NOMO-1 treated with DMSO at 0.1 percent for 48 hours (cell line): ENCODE data around the gene RAB7B.
"Not testable (repeated sequence)": the region's sequence is repeated elsewhere in the genome, so short reads cannot be mapped to it uniquely, and the experiment has no call there.

Experiments
- DNase-seq: peaks from one replicate; lab custom pipeline; 2025; ENCODE audit not compliant: unreplicated experiment; lab: John Stamatoyannopoulos, UW

Gene RAB7B

DNA sequence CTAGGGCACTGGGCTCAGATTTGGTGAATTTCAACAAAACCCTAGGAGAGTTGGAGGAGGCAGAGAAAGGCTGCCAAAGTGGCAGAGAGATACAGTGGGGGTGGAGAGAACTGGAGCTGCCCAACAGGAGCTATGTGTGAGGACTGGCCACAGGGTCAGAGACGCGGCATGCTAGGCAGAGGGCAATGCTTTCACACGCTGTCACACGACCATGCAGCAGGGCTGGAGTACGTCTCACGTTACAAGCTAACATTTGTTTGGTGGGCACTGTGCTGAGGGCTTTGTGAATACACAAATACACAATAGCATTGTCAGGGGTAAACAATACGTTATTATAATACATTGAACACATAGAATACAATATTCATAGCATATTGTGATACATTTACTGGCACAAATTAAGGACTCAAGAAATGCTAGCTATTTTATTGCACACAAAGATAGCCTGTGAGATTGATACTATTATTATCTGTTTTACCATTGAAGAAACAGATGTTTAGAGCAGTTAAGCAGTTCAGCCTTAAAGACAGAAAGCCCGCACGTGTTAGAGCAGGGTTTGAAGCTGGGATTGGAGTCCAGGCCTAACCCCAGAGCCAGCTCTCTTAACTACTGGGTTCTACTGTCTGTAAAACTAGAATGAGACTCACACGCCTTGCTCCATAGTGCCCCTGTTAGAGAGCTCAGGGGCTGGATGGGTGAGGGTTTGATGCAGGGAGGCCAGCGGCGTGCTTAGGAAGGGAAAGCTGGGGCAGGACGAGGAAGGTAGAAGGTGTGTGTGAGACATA, 4.5 kb downstream of the RAB7B start:
- no peak for DNase-seq

DNA sequence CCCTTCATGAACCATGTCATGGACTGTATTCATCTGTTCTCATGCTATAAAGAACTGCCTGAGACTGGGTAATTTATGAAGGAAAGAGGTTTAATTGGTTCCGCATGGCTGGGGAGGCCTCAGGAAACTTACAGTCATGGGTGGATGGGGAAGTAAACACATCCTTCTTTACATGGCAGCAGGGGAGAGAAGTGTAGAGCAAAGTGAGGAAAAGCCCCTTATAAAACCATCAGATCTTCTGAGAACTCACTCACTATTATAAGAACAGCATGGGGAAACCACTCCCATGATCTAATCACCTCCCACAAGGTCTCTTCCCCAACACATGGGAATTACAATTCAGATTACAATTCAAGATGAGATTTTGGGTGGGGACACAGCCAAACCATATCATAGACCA, 6.6 kb downstream of the RAB7B start:
- DNase-seq: not testable (repeated sequence)

DNA sequence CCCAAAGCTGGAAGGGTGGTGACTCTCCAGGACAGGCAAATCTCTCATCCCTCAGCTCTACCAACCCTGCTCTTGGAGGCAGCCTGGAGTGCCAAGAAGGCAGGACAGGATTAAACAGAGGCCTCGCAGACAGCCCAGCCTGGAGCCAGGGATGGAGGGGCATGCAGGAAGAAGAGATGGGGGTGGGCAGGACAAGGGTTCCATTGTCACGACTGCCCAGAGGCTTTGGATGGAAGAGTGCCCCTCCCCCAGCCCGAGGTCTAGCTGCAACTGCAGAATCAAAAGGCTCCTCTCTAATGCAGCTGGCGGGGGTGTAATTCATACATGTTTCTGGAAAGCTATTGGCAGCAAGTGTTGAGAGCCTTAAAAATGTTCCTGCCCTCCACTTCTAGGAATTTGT, 8.8 kb downstream of the RAB7B start:
- DNase-seq: no peak

DNA sequence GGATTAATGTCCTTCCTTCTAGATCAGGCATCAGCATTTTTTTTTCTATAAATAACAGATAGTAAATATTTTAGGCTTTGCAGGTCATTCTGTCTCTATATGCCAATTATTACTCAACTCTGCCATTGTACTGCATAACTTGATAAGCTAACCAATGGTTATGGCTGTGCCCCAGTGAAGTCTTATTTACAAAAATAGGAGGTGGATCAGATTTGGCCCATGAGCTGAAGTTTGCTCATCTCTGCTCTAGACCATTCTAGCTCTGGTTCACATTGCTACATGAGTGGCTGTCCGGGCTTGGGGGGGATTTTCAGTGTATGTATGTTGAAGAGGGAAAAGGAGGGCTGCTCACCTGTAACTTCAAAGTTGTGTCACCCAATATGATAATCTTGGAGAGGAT, 10.1 kb downstream of the RAB7B start:
- DNase-seq: no peak

DNA sequence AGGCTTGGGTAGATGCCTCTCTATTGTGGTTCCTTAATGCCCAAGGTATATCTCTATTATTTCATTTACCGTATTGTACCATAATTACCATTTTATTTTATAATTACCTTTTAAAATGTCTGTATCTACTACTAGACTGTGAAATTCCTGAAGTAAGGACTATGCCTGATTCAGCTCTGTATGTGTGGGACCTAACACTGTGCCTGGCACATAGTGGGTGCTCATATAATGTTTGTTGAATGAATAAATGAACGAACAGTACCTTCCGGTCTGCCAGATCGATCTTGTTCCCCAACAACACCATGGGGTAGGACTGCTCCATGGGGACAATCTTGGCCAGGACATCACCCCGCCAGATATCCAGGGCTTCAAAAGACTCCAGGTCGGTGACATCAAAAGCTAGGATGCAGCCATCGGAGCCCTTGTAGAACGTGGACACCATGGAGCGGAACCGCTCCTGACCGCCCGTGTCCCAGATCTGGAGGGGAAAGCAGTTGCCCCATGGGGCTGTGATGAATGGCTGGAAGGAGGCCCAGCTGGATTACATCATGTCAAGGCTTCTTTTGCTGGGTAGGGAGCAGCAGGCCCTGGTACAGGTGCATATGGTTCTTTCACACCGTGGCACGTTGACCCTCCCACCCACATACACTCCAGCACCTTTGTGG, 10.8 kb downstream of the RAB7B start:
- no peak for DNase-seq

DNA sequence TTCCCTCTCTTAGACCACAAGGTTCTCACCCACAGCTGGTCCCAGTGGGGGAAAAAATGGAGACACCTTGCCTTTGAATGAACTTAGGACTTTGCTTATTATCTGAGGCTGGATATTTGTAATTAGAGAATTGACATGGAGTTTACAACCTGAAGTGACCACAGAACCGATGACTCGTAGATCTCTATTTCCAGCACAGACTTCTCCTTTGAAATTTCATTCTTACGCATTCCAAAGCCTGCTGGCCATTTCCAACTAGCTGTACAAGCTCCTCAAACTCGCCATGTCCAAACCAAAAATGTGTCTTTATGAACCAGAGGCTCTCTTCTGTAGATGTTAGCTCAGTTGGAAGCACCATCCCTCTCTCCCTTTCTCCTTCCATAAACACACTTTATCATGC, 12.0 kb downstream of the RAB7B start:
- no peak for DNase-seq

DNA sequence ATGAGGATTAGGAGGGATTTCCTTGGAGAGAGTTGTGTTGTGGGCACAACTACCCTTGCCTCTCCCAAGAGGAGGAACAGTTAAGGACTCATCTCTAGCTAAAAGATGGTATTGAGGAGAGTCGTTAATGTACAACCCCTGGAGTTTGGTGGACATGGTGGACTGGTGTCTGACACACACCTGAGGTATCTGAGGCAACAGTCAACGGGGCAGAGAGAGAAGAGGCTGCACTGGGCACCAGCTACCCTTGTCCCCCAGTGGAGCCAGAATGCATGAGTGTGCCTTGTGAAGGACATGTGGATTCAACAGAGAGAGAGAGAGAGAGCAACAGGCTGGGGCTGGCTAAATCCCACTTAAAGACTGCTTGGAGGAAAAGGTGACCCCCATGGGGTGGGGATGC, 13.0 kb downstream of the RAB7B start:
- no peak for DNase-seq

DNA sequence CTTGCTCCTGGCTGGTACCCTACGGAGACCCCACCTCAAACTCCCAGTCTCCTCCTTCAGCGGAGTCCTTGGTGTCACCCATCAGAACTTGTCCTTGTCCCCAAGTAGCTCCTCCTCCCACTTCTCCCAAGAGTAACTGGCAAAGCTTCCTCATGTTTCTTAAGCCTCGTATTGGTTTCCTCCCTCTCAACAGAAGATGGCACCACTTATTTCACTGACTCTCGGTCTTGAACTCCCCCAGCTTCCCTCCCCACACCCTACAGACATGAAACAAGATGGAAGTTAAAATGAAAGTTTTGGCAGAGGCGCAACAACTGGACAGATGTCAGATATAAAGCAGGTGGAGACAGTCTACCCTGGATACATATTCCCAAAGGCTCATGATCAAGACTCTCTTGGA, 13.4 kb downstream of the RAB7B start:
- DNase-seq: no peak

DNA sequence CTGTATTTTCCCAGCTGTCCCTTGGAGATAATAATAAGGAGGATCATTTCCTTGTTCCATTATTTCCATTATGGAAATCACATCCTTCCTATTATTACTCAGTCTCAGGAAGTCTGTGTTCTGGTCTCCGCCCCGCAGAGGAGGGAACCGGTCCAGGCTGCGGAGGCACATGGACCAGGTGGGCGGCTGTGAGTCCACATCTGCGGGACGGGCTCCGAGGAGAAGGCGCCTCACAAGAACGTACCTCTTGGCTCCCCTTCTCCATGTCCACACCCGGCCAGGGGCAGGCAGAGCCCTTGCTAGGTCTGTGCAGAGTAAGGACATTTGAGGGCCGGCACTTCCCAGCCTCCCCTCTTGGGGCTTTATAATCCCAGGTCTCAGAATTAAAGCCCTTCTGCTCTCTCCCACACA, 14.6 kb downstream of the RAB7B start:
- DNase-seq: no peak

DNA sequence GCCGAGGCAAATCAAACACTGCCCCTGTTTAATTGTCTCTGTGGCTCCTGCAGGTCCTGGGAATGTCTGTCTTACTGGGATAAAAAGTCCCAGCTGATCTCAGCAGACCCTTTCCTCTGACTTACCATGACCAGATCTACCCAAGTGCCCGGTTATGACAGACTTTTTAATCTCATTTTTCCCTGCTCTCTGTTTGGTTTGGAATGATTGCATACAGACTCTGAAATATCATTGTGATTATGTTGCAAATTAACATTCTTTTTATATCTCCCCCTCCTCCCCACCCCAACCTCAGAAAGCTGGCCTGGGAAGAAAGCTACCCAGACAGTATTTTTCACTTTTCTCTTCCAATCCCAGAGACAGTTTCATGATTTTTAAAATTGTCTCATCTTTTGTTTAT, 16.3 kb downstream of the RAB7B start:
- no peak for DNase-seq

DNA sequence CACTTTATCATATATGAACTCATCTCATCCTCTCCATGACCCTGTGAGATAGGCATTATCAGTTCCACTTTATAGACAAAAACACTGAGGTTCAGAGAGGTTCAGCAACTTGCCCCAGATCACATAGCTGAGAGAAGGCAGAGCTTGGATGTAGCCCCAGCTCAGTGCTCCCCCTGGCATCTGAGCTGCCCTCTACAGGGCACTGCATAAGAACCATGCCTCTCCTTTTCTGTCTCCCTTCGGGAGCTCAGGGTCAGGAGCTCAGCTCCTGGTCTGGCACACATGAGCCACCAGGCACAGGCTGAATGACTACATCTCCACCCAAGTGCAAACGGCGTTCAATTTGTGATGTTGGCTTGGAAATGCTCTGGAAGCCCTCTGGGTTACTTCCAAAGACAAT, 16.9 kb downstream of the RAB7B start:
- DNase-seq: no peak

DNA sequence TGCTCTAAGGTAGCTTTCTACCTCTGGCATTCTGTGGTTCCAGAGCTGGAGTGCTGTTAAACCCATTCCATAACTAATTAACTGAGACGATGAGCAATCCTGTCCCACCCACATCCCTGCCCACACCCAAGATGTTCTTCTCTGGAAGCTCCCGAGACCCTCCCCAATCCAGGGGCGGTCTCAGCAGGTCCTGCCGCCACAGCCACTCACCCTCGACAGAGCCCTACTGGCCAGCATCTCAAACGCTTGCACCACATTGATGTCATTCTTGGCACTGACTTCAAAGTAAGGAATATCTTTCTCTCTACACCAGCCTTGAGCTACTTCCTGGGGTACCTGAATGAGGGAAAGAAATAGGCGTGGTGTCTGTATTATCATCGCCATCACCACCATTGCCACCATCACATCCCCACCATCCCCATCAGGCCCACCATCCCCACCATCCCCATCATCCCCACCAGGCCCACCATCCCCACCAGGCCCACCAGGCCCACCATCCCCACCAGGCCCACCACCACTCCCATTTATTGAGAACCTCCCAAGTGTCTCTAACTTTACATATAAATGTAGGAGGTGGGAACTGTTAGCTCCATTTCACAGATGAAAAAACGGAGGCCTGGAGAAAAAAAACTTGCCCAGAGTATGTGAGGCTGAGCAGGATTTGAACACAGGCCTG, 17.7 kb downstream of the RAB7B start:
- DNase-seq: no peak

DNA sequence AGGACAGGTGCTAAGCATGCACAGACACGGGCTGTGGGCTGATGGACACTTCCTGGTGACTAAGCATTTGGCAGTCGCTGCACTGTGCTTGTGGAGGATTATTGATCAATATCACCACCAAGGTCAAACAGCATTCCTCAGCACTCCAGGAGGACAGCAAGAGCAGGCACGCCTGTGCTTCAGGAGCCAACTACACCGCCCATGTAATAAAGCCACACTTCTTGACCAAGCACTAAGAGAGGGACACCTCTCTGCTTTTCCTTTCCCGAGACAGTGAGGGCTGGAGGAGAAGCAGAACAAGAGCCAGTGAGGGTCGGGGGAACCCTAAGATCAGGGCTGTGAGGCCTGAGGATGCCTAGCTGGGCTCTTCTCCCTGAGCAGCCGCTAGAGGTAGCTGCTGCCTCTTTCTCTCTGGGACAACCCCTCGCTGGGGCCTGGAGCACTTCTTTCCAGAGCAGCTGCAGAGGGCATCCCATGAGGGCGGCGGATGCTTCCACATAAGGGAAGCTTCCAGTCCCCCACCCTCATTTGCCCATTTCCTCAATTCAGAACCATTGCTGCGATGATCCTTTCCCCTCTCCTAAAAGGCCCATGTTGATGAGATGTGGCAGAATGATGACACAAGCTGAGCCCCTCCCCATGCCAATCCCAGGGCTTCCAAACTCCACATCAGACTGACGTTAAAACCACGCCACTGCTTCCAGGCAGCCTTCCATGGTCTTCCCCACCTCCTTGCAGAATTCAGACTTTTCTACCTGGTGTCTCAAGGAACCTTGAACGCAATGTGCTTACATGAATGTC, 19.1 kb downstream of the RAB7B start:
- DNase-seq: peak; percentile 11

DNA sequence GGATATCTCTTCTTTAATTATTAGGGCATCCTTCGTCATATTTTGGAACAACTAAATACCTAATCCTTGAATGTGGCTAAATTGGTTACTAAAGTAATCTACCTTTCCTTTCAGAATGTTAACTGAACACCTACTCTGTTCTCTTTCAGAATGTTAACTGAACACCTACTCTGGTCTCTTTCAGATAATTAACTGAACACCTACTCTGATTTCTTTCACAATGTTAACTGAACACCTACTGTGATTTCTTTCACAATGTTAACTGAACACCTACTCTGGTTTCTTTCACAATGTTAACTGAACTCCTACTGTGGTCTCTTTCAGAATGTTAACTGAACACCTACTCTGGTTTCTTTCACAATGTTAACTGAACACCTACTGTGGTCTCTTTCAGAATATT, 21.9 kb downstream of the RAB7B start:
- DNase-seq: no peak

DNA sequence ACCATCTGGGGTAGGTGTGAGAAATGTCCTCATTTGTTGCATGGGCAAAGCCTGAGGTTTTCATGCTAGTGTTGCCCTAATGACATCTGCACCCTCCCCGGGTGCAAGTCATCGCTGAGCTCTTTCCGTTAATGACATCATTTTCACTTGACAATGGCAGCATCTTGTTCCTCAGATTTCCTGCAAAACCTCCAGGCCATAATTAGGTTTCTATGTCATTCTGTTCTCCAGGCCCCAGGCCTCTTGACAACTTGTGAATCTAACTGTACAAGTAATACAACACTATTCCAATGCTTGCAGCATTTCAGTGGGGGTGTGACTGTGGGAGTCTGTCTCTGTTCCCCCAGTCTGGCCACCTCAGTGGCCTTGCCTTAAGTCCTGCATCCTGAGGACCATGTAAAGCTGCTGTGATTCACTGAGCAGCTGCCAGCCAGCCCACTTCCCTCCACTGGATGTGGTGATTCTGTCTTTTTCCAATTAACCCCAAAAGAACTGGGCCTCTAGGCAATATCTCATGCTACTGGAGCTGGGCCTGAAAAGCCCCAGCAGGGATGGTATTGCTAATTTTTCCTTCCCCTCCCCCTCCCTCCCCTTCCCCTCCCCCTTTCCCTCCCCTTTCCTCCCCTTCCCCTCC, 22.8 kb downstream of the RAB7B start:
- DNase-seq: no peak

DNA sequence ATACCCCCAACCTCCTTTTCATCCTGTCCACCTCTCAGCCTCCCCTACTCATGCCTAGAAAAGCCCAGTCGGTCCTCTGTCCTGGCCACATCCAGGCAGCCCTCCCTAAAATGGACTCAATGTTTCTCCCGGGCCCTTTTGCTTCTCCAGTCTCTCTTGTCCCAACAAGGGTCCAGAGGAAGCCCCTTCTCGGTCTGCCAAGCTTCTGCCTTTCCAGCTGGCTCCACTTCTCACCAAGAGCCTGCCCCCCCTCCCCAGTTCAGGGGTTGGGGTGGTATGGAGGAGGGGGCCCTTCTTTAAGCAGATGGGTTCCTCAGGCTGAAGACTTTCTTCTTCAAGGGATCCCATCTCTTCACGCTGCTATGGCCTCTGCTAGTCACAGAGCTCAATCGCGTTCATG, 23.9 kb downstream of the RAB7B start:
- no peak for DNase-seq

DNA sequence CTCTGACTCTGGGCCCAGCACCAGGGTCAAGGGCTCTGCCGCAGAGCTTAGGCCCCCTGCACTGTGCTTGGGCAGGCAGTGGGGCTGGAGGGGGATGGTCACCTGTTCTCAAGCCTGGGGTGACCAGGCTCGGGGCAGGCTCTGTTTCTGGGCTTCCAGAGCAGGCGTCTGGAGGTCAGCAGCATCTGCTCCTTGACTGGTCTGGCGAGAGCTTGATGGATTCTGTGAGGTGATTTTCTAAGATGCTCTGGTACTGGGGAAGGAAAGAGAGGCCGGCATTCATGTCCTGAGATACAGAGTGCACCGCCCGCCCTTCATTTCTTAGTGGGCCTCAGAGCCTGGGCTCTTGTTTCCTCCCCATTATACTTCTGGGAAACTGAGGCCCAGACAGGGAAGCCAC, 24.5 kb downstream of the RAB7B start:
- no peak for DNase-seq

DNA sequence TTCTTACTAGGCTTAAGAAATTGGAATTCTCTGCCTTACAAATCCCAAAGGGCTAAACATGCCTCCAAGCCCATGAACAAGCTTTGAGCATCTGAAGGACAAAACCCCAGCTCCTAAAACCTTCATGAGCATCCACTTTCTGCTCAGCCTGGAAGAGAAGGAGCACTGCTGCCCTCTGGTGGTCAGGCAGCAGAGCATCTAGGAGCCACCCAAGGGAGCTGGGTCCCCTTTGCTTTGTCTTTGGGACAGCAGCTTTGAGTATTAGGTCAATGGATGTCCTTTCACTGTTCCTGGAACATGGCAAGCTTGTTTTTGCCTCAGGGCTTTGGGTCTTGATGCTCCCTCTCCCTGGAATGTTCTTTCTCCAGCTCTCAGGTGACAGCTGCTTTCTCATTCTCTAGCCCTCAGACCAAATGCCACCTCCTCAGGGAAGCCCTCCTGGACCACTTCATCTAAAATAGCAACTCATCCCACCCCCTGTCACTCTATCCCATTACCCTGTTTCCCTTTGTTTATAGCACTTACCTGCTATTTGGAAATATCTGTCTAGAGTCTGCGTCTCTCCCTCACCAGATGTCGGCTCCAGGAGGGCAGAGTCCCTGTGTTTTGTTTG, 25.7 kb downstream of the RAB7B start:
- peak; percentile 67 for DNase-seq

DNA sequence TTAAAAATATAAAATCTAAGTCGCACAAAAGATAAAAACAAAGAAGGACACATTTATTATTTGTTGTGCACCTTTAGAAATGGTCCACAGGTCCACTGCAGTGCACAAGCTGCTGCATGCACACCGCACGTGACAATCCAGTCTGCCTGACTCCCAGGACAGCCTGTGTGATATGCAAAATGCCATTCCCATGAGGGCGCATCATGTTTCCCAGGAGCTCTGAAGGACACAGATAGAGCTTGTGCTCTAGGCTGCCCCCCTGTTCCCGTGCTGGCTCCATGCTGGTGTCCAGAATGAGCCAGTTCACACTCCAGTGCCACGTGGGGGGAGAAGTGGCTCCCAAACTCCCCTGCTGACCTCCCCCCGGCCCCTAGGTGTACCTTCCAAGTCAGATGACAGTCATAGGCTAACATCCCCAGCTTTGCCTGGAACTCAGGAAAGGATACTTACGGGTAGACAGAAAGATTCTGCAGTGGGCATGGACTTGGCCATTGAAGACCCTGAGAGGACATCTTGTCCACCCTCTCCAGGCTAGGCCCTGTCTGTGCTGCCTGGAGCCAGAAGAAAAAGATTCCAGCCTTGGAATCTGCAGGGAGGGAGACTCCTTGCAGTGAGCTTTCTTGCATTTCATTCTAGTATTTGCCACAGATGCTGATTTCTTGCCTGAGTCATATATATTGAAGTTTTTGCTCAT, 26.3 kb downstream of the RAB7B start:
- no peak for DNase-seq

DNA sequence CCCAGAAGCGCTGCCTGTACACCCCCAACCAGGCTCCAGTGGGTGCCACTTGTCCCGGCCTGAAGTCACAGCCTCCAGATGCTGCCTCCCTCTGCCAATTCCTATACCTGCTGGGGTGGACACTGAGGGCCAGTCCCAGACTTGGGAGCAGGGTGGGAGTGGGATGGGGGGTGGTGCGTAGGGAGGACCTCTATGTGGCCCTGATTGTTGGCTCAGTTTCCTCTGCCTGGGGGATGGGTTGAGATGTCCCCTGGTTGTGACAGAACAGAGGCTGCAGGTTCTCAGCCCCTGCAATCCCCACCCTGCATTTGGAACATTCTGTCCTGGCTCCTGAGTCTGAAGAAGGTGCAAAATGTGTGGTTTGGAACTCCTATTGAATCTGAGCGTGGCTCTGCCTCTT, 27.2 kb downstream of the RAB7B start:
- DNase-seq: no peak
